ENCODE measurements around the gene KIF22.
"Not testable (repeated sequence)": the region's sequence is repeated elsewhere in the genome, so short reads cannot be mapped to it uniquely, and the experiment has no call there.

Gene KIF22

DNA sequence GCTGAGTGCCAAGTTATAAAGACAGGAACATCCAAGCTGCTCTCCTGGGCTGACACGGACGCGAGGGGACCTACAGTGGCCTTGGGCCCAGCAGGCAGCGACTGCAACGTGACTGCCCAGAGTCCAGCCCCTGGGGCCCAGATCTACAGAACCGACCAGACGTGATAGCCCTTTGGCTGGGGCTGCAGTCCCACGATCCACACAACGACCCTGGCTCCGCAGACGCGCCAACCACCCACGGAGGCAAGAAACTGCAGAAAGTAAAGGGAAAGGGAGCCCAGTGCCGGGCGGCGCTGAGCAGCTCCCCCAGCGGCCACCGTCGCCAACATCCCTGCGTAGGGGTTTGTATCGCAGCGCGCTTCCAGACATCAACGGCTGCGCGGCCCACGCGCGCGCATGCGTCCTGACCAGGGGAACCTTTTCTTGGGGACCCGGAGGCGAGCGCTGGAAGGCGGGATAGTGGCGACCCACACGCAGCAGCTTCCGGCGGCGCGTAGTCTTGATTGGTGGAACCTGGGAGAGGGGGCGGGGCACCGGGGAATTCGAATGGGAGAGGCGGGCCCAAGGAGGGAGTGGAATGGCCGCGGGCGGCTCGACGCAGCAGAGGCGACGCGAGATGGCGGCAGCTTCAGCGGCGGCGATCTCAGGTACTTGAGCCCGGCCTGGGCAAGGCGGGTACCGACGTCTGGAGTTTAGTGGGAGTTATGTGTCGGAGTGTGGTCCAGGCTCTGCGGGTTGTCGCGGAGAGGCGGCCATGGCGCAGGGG, at the start of gene KIF22:
TSS of gene KIF22 (plus strand) at position 569 of the 766 bp plus-strand sequence. CDS start at position 578, 9 bp downstream.
- DNase-seq (ENCODE audit: low spot score in 2 of 2) (peak; percentile 97 to 100), ATAC-seq (ENCODE audit: low read depth) (peak; percentile 91)
- peaks cover 33% of the 10 kb centered on the region for H3K4me1 Mint-ChIP-seq
- no peaks in the 10 kb centered on the region for H3K27me3 Mint-ChIP-seq
- H3K9me3 Mint-ChIP-seq: no peaks in the 10 kb centered on the region
- peaks cover 6% of the 10 kb centered on the region for H3K36me3 Mint-ChIP-seq
- H3K27ac Mint-ChIP-seq: peak within 1 kb of the TSS; percentile 91
- peak within 1 kb of the TSS; percentile 90 for H3K4me3 Mint-ChIP-seq

DNA sequence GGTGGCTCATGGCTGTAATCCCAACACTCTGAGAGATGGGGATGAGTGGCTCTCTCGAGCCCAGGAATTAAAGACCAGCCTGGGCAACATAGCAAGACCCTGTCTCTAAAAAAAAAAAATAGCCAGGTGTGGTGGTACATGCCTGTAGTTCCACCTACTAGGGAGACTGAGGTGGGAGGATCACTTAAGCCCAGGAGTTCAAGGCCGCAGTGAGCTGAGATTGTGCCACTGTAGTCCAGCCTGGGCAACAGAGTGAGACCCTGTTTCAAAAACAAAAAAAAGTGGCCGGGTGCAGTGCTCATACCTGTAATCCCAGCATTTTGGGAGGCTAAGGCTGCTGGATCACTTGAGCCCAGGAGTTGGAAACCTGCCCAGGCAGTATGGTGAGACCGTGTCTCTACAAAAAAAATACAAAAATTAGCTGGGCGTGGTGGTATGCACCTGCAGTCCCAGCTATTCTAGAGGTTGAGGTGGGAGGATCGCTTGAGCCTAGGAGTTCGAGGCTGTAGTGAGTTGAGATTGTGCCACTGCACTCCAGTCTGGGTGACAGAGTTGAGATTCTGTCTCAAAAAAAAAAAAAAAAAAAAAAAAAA, 47.8 kb upstream of the KIF22 start:
- ATAC-seq (ENCODE audit: low read depth) (no peak), DNase-seq (ENCODE audit: low spot score in 2 of 2) (no peak)
- peaks cover 25% of the 10 kb centered on the region for H3K36me3 Mint-ChIP-seq
- peaks cover 56% of the 10 kb centered on the region for H3K4me1 Mint-ChIP-seq
- H3K27ac Mint-ChIP-seq: peak overlapping the region; percentile 78
- H3K27me3 Mint-ChIP-seq: no peaks in the 10 kb centered on the region
- H3K9me3 Mint-ChIP-seq: no peaks in the 10 kb centered on the region
- peak overlapping the region; percentile 44 for H3K4me3 Mint-ChIP-seq

- peaks cover 25% of the 10 kb centered on the region for H3K36me3 Mint-ChIP-seq
- peak overlapping the region; percentile 78 for H3K27ac Mint-ChIP-seq
- H3K4me1 Mint-ChIP-seq: peaks cover 50% of the 10 kb centered on the region
- no peaks in the 10 kb centered on the region for H3K9me3 Mint-ChIP-seq
- peak overlapping the region; percentile 64 for H3K4me3 Mint-ChIP-seq
- DNase-seq (ENCODE audit: low spot score in 2 of 2) (no peak), ATAC-seq (ENCODE audit: low read depth) (no peak)
- no peaks in the 10 kb centered on the region for H3K27me3 Mint-ChIP-seq
Observed at GRCh38 chr16:29743475-29743826, 47.1 kb upstream of the KIF22 start.

GRCh38 chr16:29743827-29744531, 46.6 kb upstream of the KIF22 start:
- peaks cover 27% of the 10 kb centered on the region for H3K36me3 Mint-ChIP-seq
- DNase-seq (ENCODE audit: low spot score in 2 of 2) (no peak), ATAC-seq (ENCODE audit: low read depth) (no peak)
- peak overlapping the region; percentile 98 for H3K4me3 Mint-ChIP-seq
- H3K27me3 Mint-ChIP-seq: no peaks in the 10 kb centered on the region
- H3K9me3 Mint-ChIP-seq: no peaks in the 10 kb centered on the region
- H3K4me1 Mint-ChIP-seq: peaks cover 48% of the 10 kb centered on the region
- H3K27ac Mint-ChIP-seq: peak overlapping the region; percentile 98

GRCh38 chr16:29744541-29745101, 45.9 kb upstream of the KIF22 start:
- no peaks in the 10 kb centered on the region for H3K27me3 Mint-ChIP-seq
- H3K36me3 Mint-ChIP-seq: peaks cover 29% of the 10 kb centered on the region
- H3K4me1 Mint-ChIP-seq: peaks cover 46% of the 10 kb centered on the region
- H3K9me3 Mint-ChIP-seq: no peaks in the 10 kb centered on the region
- peak overlapping the region; percentile 98 for H3K27ac Mint-ChIP-seq
- ATAC-seq (ENCODE audit: low read depth): no peak
- peak overlapping the region; percentile 98 for H3K4me3 Mint-ChIP-seq
- DNase-seq (ENCODE audit: low spot score in 2 of 2): no peak

GRCh38 chr16:29745121-29745852, 45.3 kb upstream of the KIF22 start:
- peak; percentile 58 for ATAC-seq (ENCODE audit: low read depth)
- peak in 1 of 2 donors; percentile 43 for DNase-seq (ENCODE audit: low spot score in 2 of 2)

GRCh38 chr16:29745853-29746345, 44.7 kb upstream of the KIF22 start, which contains the start of gene C16orf54:
Gene C16orf54, minus strand, starts transcription at chr16:29745990. Its CDS starts 1,039 bp downstream, at chr16:29744951.
- Mint-ChIP-seq H3K27ac (peak within 1 kb of the TSS; percentile 98), H3K4me3 (peak within 1 kb of the TSS; percentile 98), H3K27me3 (no peaks in the 10 kb centered on the region), H3K4me1 (peaks cover 33% of the 10 kb centered on the region), H3K36me3 (peaks cover 23% of the 10 kb centered on the region), H3K9me3 (no peaks in the 10 kb centered on the region)
- ATAC-seq (ENCODE audit: low read depth) (peak; percentile 90), DNase-seq (ENCODE audit: low spot score in 2 of 2) (peak; percentile 77 to 89)

More at GRCh38 chr16:29745121-29745852, 45.3 kb upstream of the KIF22 start:
- Mint-ChIP-seq H3K27ac (peak overlapping the region; percentile 98), H3K9me3 (no peaks in the 10 kb centered on the region), H3K36me3 (peaks cover 25% of the 10 kb centered on the region), H3K27me3 (no peaks in the 10 kb centered on the region), H3K4me3 (peak overlapping the region; percentile 98), H3K4me1 (peaks cover 39% of the 10 kb centered on the region)

DNA sequence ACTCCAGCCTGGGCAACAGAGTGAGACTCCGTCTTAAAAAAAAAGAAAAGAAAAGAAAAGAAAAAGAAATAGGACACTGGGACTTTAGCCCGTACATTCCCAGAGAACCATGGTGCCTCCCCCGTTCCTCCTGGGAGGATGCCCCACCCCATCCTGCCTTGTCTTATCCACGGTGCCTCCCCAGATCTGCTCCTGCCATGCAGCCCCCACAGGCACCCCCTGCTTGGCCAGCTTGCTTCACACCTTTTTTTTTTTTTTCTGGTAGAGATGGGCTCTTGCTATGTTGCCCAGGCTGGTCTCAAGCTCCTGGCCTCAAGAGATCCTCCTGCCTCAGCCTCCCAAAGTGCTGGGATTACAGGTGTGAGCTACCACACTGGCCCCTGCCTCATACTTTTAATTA, 44.0 kb upstream of the KIF22 start:
- ATAC-seq (ENCODE audit: low read depth); H3K27me3 Mint-ChIP-seq; DNase-seq (ENCODE audit: low spot score in 2 of 2); H3K9me3 Mint-ChIP-seq: not testable (repeated sequence)
- Mint-ChIP-seq H3K27ac (peak overlapping the region; percentile 98), H3K4me1 (peaks cover 28% of the 10 kb centered on the region), H3K36me3 (peaks cover 19% of the 10 kb centered on the region), H3K4me3 (peak overlapping the region; percentile 98)

- H3K27ac Mint-ChIP-seq: peak overlapping the region; percentile 98
- no peaks in the 10 kb centered on the region for H3K27me3 Mint-ChIP-seq
- peaks cover 13% of the 10 kb centered on the region for H3K36me3 Mint-ChIP-seq
- H3K9me3 Mint-ChIP-seq: no peaks in the 10 kb centered on the region
- DNase-seq (ENCODE audit: low spot score in 2 of 2) (no peak), ATAC-seq (ENCODE audit: low read depth) (no peak)
- H3K4me3 Mint-ChIP-seq: no peak overlapping the region
- H3K4me1 Mint-ChIP-seq: peaks cover 21% of the 10 kb centered on the region
Observed at GRCh38 chr16:29747947-29748759, 42.4 kb upstream of the KIF22 start.

DNA sequence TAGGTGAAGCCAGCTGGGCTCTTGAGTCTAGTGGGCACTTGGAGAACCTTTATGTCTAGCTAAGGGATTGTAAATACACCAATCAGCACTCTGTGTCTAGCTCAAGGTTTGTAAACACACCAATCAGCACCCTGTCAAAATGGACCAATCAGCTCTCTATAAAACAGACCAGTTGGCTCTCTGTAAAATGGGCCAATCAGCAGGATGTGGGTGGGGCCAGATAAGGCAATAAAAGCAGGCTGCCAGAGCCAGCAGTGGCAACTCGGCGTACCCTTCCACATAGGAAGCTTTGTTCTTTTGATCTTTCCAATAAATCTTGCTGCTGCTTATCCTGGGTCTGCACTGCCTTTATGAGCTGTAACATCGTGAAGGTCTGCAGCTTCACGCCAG, 41.8 kb upstream of the KIF22 start:
- Mint-ChIP-seq H3K27ac (peak overlapping the region; percentile 38), H3K36me3 (peaks cover 11% of the 10 kb centered on the region), H3K4me1 (peaks cover 18% of the 10 kb centered on the region)
- not testable (repeated sequence) for H3K27me3 Mint-ChIP-seq; DNase-seq (ENCODE audit: low spot score in 2 of 2); H3K4me3 Mint-ChIP-seq; ATAC-seq (ENCODE audit: low read depth); H3K9me3 Mint-ChIP-seq

GRCh38 chr16:29753516-29753915, 37.0 kb upstream of the KIF22 start:
- Mint-ChIP-seq H3K4me3 (no peak overlapping the region), H3K27me3 (no peaks in the 10 kb centered on the region), H3K9me3 (no peaks in the 10 kb centered on the region), H3K4me1 (peaks cover 10% of the 10 kb centered on the region), H3K36me3 (peaks cover 4% of the 10 kb centered on the region), H3K27ac (no peak overlapping the region)
- ATAC-seq (ENCODE audit: low read depth) (no peak), DNase-seq (ENCODE audit: low spot score in 2 of 2) (no peak)

- Mint-ChIP-seq H3K9me3 (no peaks in the 10 kb centered on the region), H3K27ac (peak overlapping the region; percentile 26), H3K27me3 (no peaks in the 10 kb centered on the region), H3K4me3 (no peak overlapping the region), H3K36me3 (peaks cover 2% of the 10 kb centered on the region), H3K4me1 (peaks cover 16% of the 10 kb centered on the region)
- no peak for DNase-seq (ENCODE audit: low spot score in 2 of 2)
- ATAC-seq (ENCODE audit: low read depth): no peak
Observed at GRCh38 chr16:29756654-29757053, 33.9 kb upstream of the KIF22 start.
